Measurements from ENCODE around the gene MTAP.

GRCh38 chr9:21753523-21753922 is 48.9 kb upstream of the MTAP start:
- no peak for TF ChIP-seq POLR2AphosphoS5 (IDR thresholded peaks at IDR 0.05; ENCODE audit: control insufficient read depth, insufficient read depth, low read depth, low read length)
- no peak for TF ChIP-seq ZBTB33 (CRISPR knock-in tag; IDR thresholded peaks at IDR 0.05)
